Measurements from ENCODE around the gene OR51B6.
"Not testable (repeated sequence)": the region's sequence is repeated elsewhere in the genome, so short reads cannot be mapped to it uniquely, and the experiment has no call there.

The OR51B6 gene

GRCh38 chr11:5351208-5351607 lies at the start of gene OR51B6:
Gene OR51B6, plus strand, starts transcription at chr11:5351508. Its CDS starts 0 bp downstream, at chr11:5351508.
- DNase-seq (ENCODE audit: low read depth in 2 of 2) = no peak

- no peak for DNase-seq (ENCODE audit: low read depth in 2 of 2)
These were observed 49.5 kb upstream of the OR51B6 start, which contains the start of gene OR51B4 for GRCh38 chr11:5301846-5302245. Gene OR51B4, minus strand, starts transcription at chr11:5301946. Its CDS starts 0 bp downstream, at chr11:5301946.

- no peak for DNase-seq (ENCODE audit: low read depth in 2 of 2)
These were observed 47.7 kb upstream of the OR51B6 start for GRCh38 chr11:5303626-5304025.

- no peak for DNase-seq (ENCODE audit: low read depth in 2 of 2)
These were observed 47.3 kb upstream of the OR51B6 start for GRCh38 chr11:5304046-5304445.

- no peak for DNase-seq (ENCODE audit: low read depth in 2 of 2)
These were observed 43.9 kb upstream of the OR51B6 start for GRCh38 chr11:5307256-5308019.

GRCh38 chr11:5310423-5310822 lies 40.9 kb upstream of the OR51B6 start:
- DNase-seq (ENCODE audit: low read depth in 2 of 2) = no peak

- not testable (repeated sequence) for DNase-seq (ENCODE audit: low read depth in 2 of 2)
These were observed 37.8 kb upstream of the OR51B6 start for GRCh38 chr11:5313326-5314023.

GRCh38 chr11:5317292-5317691 lies 34.0 kb upstream of the OR51B6 start:
- DNase-seq (ENCODE audit: low read depth in 2 of 2) = no peak

- DNase-seq (ENCODE audit: low read depth in 2 of 2) = no peak
These were observed 27.1 kb upstream of the OR51B6 start, which contains the start of gene OR51B2 for GRCh38 chr11:5324197-5324596. Gene OR51B2, minus strand, starts transcription at chr11:5324297. Its CDS starts 0 bp downstream, at chr11:5324297.

GRCh38 chr11:5335170-5335569 lies 16.1 kb upstream of the OR51B6 start:
- DNase-seq (ENCODE audit: low read depth in 2 of 2) = no peak

GRCh38 chr11:5336331-5336730 lies 15.0 kb upstream of the OR51B6 start:
- no peak for DNase-seq (ENCODE audit: low read depth in 2 of 2)

GRCh38 chr11:5337253-5337652 lies 14.1 kb upstream of the OR51B6 start:
- not testable (repeated sequence) for DNase-seq (ENCODE audit: low read depth in 2 of 2)

- DNase-seq (ENCODE audit: low read depth in 2 of 2) = no peak
These were observed 11.5 kb upstream of the OR51B6 start for GRCh38 chr11:5339771-5340322.

- DNase-seq (ENCODE audit: low read depth in 2 of 2) = no peak
These were observed 7.6 kb upstream of the OR51B6 start, which contains the start of gene OR51B5 for GRCh38 chr11:5343474-5344335. Gene OR51B5, minus strand, starts transcription at chr11:5343524. Its CDS starts 0 bp downstream, at chr11:5343524.

- no peak for DNase-seq (ENCODE audit: low read depth in 2 of 2)
These were observed 5.5 kb upstream of the OR51B6 start for GRCh38 chr11:5345831-5346230.

GRCh38 chr11:5348551-5349194 lies 2.6 kb upstream of the OR51B6 start:
- no peak for DNase-seq (ENCODE audit: low read depth in 2 of 2)

- DNase-seq (ENCODE audit: low read depth in 2 of 2) = no peak
These were observed 1.8 kb upstream of the OR51B6 start for GRCh38 chr11:5349550-5349949.

GRCh38 chr11:5356031-5356430 lies 4.7 kb downstream of the OR51B6 start:
- not testable (repeated sequence) for DNase-seq (ENCODE audit: low read depth in 2 of 2)

- no peak for DNase-seq (ENCODE audit: low read depth in 2 of 2)
These were observed 10.8 kb downstream of the OR51B6 start for GRCh38 chr11:5362017-5362625.

GRCh38 chr11:5363679-5364078 lies 12.4 kb downstream of the OR51B6 start:
- DNase-seq (ENCODE audit: low read depth in 2 of 2) = no peak

- no peak for DNase-seq (ENCODE audit: low read depth in 2 of 2)
These were observed 12.9 kb downstream of the OR51B6 start for GRCh38 chr11:5364214-5364613.

All from stimulated activated CD8-positive, alpha-beta memory T cell treated with anti-CD3 and anti-CD28 coated beads, Interleukin-2, amount 100 ng/mL, for 1 hour (primary cell).